ENCODE results near the gene OR2C3. TPM values are rescaled to one million over a fixed set of nuclear protein-coding genes. Genes with fewer than 3 reads are reported as not detected.
"Not testable (repeated sequence)": the region's sequence is repeated elsewhere in the genome, so short reads cannot be mapped to it uniquely, and the experiment has no call there.

The OR2C3 gene
- polyA plus RNA-seq, 3 donors: 0.01 TPM; not detected in 2

DNA sequence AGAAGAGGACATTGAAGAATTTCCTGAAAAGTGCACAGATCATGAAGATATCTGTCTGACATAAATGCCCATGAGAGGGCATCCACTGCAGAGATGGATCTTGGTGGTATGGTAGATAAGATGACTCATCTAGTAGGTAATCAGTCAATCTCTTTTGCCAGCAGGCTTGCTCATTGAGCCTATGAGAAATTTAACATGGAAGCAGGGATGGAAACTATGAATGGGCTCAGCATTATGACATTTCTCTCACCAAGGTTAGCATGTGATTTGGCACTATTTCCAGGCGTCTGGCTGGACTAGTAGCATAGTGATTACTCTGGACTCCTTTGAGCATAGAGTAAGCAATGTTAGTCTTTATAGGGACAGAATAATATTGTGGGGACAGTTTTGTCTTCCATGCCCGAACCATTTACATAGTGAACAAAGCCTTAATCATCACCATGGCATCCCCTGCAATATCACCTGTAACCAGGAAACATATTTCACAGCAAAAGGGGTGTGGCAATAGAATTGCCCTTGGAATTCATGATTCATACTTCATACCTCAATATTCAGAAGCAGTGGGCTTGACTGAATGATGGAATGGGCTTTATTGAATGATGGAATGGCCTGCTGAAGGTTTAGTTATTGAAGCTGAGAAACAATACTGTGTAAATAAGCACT, 7.3 kb downstream of the OR2C3 start:
- TF ChIP-seq, protein P1, sequence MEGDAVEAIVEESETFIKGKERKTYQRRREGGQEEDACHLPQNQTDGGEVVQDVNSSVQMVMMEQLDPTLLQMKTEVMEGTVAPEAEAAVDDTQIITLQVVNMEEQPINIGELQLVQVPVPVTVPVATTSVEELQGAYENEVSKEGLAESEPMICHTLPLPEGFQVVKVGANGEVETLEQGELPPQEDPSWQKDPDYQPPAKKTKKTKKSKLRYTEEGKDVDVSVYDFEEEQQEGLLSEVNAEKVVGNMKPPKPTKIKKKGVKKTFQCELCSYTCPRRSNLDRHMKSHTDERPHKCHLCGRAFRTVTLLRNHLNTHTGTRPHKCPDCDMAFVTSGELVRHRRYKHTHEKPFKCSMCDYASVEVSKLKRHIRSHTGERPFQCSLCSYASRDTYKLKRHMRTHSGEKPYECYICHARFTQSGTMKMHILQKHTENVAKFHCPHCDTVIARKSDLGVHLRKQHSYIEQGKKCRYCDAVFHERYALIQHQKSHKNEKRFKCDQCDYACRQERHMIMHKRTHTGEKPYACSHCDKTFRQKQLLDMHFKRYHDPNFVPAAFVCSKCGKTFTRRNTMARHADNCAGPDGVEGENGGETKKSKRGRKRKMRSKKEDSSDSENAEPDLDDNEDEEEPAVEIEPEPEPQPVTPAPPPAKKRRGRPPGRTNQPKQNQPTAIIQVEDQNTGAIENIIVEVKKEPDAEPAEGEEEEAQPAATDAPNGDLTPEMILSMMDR (IDR thresholded peaks at IDR 0.05): no peak
- Mint-ChIP-seq H3K36me3 (no peaks in the 10 kb centered on the region), H3K9me3 (peaks cover 0 to 2% (median 0%) of the 10 kb centered on the region in 7 donors), H3K27me3 (ENCODE audit: low read depth in 3 of 3) (peaks cover 1 to 4% (median 4%) of the 10 kb centered on the region in 3 donors), H3K4me3 (no peak overlapping the region), H3K4me1 (peaks cover 9% of the 10 kb centered on the region), H3K27ac (no peak overlapping the region)
- no CpG with 5 or more reads among the region's 2 CpGs for WGBS (ENCODE audit: insufficient coverage)
- Histone ChIP-seq H2AFZ (ENCODE audit: insufficient read depth, low read depth, low read length, poor library complexity, severe bottlenecking) (no peak overlapping the region), H3K27ac (ENCODE audit: low read depth in 1 of 2, low read length in 2 of 2) (no peak overlapping the region), H3K4me2 (replicated peaks; ENCODE audit: extremely low read depth, low read length, poor library complexity, severe bottlenecking) (no peak overlapping the region), H3K27me3 (ENCODE audit: control insufficient read depth in 2 of 2, insufficient read depth in 2 of 2, low read length in 2 of 2) (no peaks in the 10 kb centered on the region), H3K4me1 (ENCODE audit: control insufficient read depth in 1 of 2, insufficient read depth in 2 of 2, low read length in 2 of 2) (peaks cover 9 to 12% of the 10 kb centered on the region in 2 donors), H3K36me3 (replicated peaks in 1 of 2; ENCODE audit: control insufficient read depth in 1 of 2, insufficient read depth in 2 of 2, low read length in 2 of 2) (no peaks in the 10 kb centered on the region), H3K9ac (ENCODE audit: insufficient read depth, low read length, poor library complexity, severe bottlenecking) (no peak overlapping the region), H3K9me3 (replicated peaks in 1 of 2; ENCODE audit: control insufficient read depth in 1 of 2, insufficient read depth in 1 of 2, low read length in 2 of 2) (no peaks in the 10 kb centered on the region), H3K79me2 (ENCODE audit: insufficient read depth, low read length) (no peaks in the 10 kb centered on the region), H3K4me3 (replicated peaks in 1 of 3; ENCODE audit: low read depth in 2 of 3, low read length in 3 of 3) (no peak overlapping the region), H4K20me1 (ENCODE audit: insufficient read depth, low read length) (no peaks in the 10 kb centered on the region)
- intact Hi-C loops (cut with micrococcal nuclease): no loop called here
- no peak for DNase-seq

DNA sequence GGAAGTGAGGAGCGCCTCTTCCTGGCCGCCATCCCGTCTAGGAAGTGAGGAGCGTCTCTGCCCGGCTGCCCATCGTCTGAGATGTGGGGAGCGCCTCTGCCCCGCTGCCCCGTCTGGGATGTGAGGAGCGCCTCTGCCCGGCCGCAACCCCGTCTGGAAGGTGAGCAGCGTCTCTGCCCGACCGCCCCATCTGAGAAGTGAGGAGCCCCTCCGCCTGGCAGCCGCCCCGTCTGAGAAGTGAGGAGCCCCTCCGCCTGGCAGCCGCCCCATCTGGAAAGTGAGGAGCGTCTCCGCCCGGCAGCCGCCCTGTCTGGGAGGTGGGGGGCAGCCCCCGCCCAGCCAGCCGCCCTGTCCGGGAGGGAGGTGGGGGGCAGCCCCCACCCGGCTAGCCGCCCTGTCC, 14.4 kb downstream of the OR2C3 start:
- H3K9me3 Mint-ChIP-seq: peaks cover 12 to 26% (median 21%) of the 10 kb centered on the region in 7 donors
- H3K36me3 ChIP-seq (replicated peaks in 1 of 2; ENCODE audit: control insufficient read depth in 1 of 2, insufficient read depth in 2 of 2, low read length in 2 of 2): not testable (repeated sequence)

More for the DNA sequence above, 14.4 kb downstream of the OR2C3 start:
- peaks cover 8 to 14% of the 10 kb centered on the region in 2 donors for H3K9me3 ChIP-seq (replicated peaks in 1 of 2; ENCODE audit: control insufficient read depth in 1 of 2, insufficient read depth in 1 of 2, low read length in 2 of 2)
- H3K9ac ChIP-seq (ENCODE audit: insufficient read depth, low read length, poor library complexity, severe bottlenecking); intact Hi-C loops (cut with micrococcal nuclease); H4K20me1 ChIP-seq (ENCODE audit: insufficient read depth, low read length); H3K27me3 ChIP-seq (ENCODE audit: control insufficient read depth in 2 of 2, insufficient read depth in 2 of 2, low read length in 2 of 2); H3K4me1 Mint-ChIP-seq; H2AFZ ChIP-seq (ENCODE audit: insufficient read depth, low read depth, low read length, poor library complexity, severe bottlenecking); H3K4me1 ChIP-seq (ENCODE audit: control insufficient read depth in 1 of 2, insufficient read depth in 2 of 2, low read length in 2 of 2); H3K4me2 ChIP-seq (replicated peaks; ENCODE audit: extremely low read depth, low read length, poor library complexity, severe bottlenecking); H3K27me3 Mint-ChIP-seq (ENCODE audit: low read depth in 3 of 3); H3K79me2 ChIP-seq (ENCODE audit: insufficient read depth, low read length); H3K36me3 Mint-ChIP-seq; H3K4me3 ChIP-seq (replicated peaks in 1 of 3; ENCODE audit: low read depth in 2 of 3, low read length in 3 of 3); H3K27ac Mint-ChIP-seq; DNase-seq; H3K27ac ChIP-seq (ENCODE audit: low read depth in 1 of 2, low read length in 2 of 2); H3K4me3 Mint-ChIP-seq: not testable (repeated sequence)
- no CpG with 5 or more reads among the region's 30 CpGs for WGBS (ENCODE audit: insufficient coverage)
